AG10803 (cell line): Measurements from ENCODE around the gene TBXT.

Source experiments
- DNase-seq: peaks from one replicate; pipeline ENCODE4 v3.0.0; 2010; ENCODE audit warnings: low read depth
- H3K4me3 ChIP-seq: 2 replicates; pipeline ENCODE4 v1.5.1; 2011; ENCODE audit warnings: mild to moderate bottlenecking, low read length, control low read depth
- CTCF ChIP-seq: conservative IDR thresholded peaks from 2 replicates; pipeline ENCODE4 v1.5.1; 2011; ENCODE audit warnings: mild to moderate bottlenecking, low read length, control low read depth, inconsistent platforms

TBXT gene

GRCh38 chr6:166172546-166172945 lies 4.9 kb upstream of the TBXT start:
- TF ChIP-seq CTCF, result no peak
- H3K4me3 ChIP-seq, result no peak overlapping the region

GRCh38 chr6:166169549-166170421 lies 2.1 kb upstream of the TBXT start:
- DNase-seq, result no peak
- no peak overlapping the region for H3K4me3 ChIP-seq
- no peak for TF ChIP-seq CTCF

More at GRCh38 chr6:166172546-166172945, 4.9 kb upstream of the TBXT start:
- DNase-seq, result no peak

GRCh38 chr6:166168616-166169548 lies 1.2 kb upstream of the TBXT start:
- no peak for DNase-seq
- no peak overlapping the region for H3K4me3 ChIP-seq
- TF ChIP-seq CTCF, result no peak

- H3K4me3 ChIP-seq, result no peak overlapping the region
- no peak for TF ChIP-seq CTCF
- no peak for DNase-seq
Measured at GRCh38 chr6:166167258-166167731, 356 bp downstream of the TBXT start.

GRCh38 chr6:166166314-166167257 lies 1.1 kb downstream of the TBXT start:
- TF ChIP-seq CTCF, result no peak
- no peak for DNase-seq
- H3K4me3 ChIP-seq, result no peak overlapping the region

GRCh38 chr6:166165558-166166313 lies 1.9 kb downstream of the TBXT start:
- no peak overlapping the region for H3K4me3 ChIP-seq
- no peak for DNase-seq
- TF ChIP-seq CTCF, result no peak
